K562 (cell line): ENCODE data around the gene MRPL41. TPM values are rescaled to one million over a fixed set of nuclear protein-coding genes. Genes with fewer than 3 reads are reported as not detected.
A peak's percentile ranks its signal among the peaks of the same experiment; 100 is the strongest.

Experiments used
- BRD9 ChIP-seq: fragments of 450-650 bp; IDR thresholded peaks from 2 replicates; pipeline ENCODE4 v1.6.1; 2018; ENCODE audit warnings: low read depth; ENCODE audit not compliant: partially characterized antibody
- CBX3 ChIP-seq, 2 experiments: IDR thresholded peaks; 1 replicate in 1 of 2; 2 replicates in 1 of 2; pipeline ENCODE4 v1.6.1; 2012; ENCODE audit warnings: inconsistent platforms in 2 of 2, low read length in 2 of 2, borderline replicate concordance in 1 of 2, control low read depth in 1 of 2
- CC2D1A ChIP-seq: fragments of 450-650 bp; IDR thresholded peaks from 2 replicates; pipeline ENCODE4 v1.6.1; 2017; ENCODE audit warnings: mild to moderate bottlenecking
- KLF16 ChIP-seq: IDR thresholded peaks from 2 replicates; pipeline ENCODE4 v1.6.1; 2016; ENCODE audit warnings: antibody characterized with exemption
- MCM2 ChIP-seq: fragments of 450-650 bp; IDR thresholded peaks from 2 replicates; pipeline ENCODE4 v1.6.1; 2017; ENCODE audit warnings: low read depth, mild to moderate bottlenecking
- NR1H2 ChIP-seq: sonication (generic); formaldehyde crosslinking; IDR thresholded peaks from 2 replicates; pipeline ENCODE4 v1.4.0; 2020; ENCODE audit warnings: mild to moderate bottlenecking, missing genetic modification reagents
- NR2C1 ChIP-seq, 2 experiments: fragments of 450-650 bp; IDR thresholded peaks; 2 replicates each; pipeline ENCODE4 v1.6.1; 2017; ENCODE audit warnings: mild to moderate bottlenecking in 2 of 2, antibody characterized with exemption in 1 of 2, inconsistent platforms in 1 of 2, missing compliant biosample characterization in 1 of 2, missing genetic modification characterization in 1 of 2
- RAD51 ChIP-seq: fragments of 450-650 bp; IDR thresholded peaks from 2 replicates; pipeline ENCODE4 v1.7.1; 2016; ENCODE audit warnings: low read depth, mild to moderate bottlenecking, borderline replicate concordance
- TAF7 ChIP-seq: fragments of 450-650 bp; IDR thresholded peaks from 2 replicates; pipeline ENCODE4 v1.6.1; 2016; ENCODE audit warnings: missing genetic modification characterization, missing compliant biosample characterization
- TSC22D4 ChIP-seq: fragments of 450-650 bp; IDR thresholded peaks from 2 replicates; pipeline ENCODE4 v1.6.1; 2016; ENCODE audit warnings: missing genetic modification characterization, missing biosample characterization, control low read depth
- ZFX ChIP-seq: sonication (generic); formaldehyde crosslinking; IDR thresholded peaks from 2 replicates; pipeline ENCODE4 v1.8.0; 2022; ENCODE audit warnings: mild to moderate bottlenecking, missing genetic modification reagents, moderate library complexity
- ZNF12 ChIP-seq: sonication (generic); formaldehyde crosslinking; IDR thresholded peaks from 2 replicates; pipeline ENCODE4 v1.4.0; 2020; ENCODE audit warnings: mild to moderate bottlenecking, missing genetic modification reagents
- ZNF347 ChIP-seq: fragments of 450-650 bp; formaldehyde crosslinking; IDR thresholded peaks from 2 replicates; pipeline ENCODE4 v1.4.0; 2020; ENCODE audit warnings: low read depth, mild to moderate bottlenecking, moderate library complexity
- polyA plus RNA-seq, 8 experiments: library from polyadenylated mRNA; depleted of rRNA in 4 of 8; stranded (reverse) in 5 of 8; unstranded in 3 of 8; fragments of >200 nt; fragmentation: Nextera tagmentation in 2 of 8; fragmentation: Illumina TruSeq in 1 of 8; extraction: Ambion mirVana in 2 of 8; extraction: Trizol in 1 of 8; gene quantifications; 2 replicates each; pipeline versions ENCODE4 v1.2.1 to v1.2.3, GENCODE V29; 2011 to 2014; ENCODE audit warnings: inconsistent platforms in 1 of 8, missing spikeins in 1 of 8
- total RNA-seq, 7 experiments: library from RNA; depleted of rRNA in 6 of 7; stranded (reverse); fragments of >200 nt in 6 of 7; fragmentation: Illumina TruSeq in 2 of 7; extraction: Trizol in 2 of 7; gene quantifications; 2 replicates each; pipeline versions ENCODE4 v1.2.1 to v1.2.3, GENCODE V29; 2011 to 2021; ENCODE audit warnings: low replicate concordance in 1 of 7
- TF ChIP-seq, protein P1 (sequence below): fragments of 450-650 bp; formaldehyde crosslinking; IDR thresholded peaks from 2 replicates; pipeline ENCODE4 v1.4.0; 2020; ENCODE audit warnings: mild to moderate bottlenecking, mixed read lengths
- TF ChIP-seq, protein P2 (sequence below): sonication (generic); formaldehyde crosslinking; IDR thresholded peaks from 2 replicates; pipeline ENCODE4 v1.8.0; 2022; ENCODE audit warnings: mild to moderate bottlenecking, missing genetic modification reagents, borderline replicate concordance
- TF ChIP-seq, protein P3 (sequence below), 2 experiments: fragments of 450-650 bp; conservative IDR thresholded peaks; 2 replicates each; pipeline ENCODE4 v1.6.1; 2017; ENCODE audit warnings: mild to moderate bottlenecking in 2 of 2, moderate library complexity in 2 of 2
- TF ChIP-seq, protein P4 (sequence below): fragments of 450-650 bp; IDR thresholded peaks from 2 replicates; pipeline ENCODE4 v1.6.1; 2016

Gene MRPL41
- total and polyA plus RNA-seq, 9 of the 15 experiments (the other 6 are each of a cell fraction or from before 2014, with no cell fraction given): 2.6 to 259 (median 21.6) TPM

DNA sequence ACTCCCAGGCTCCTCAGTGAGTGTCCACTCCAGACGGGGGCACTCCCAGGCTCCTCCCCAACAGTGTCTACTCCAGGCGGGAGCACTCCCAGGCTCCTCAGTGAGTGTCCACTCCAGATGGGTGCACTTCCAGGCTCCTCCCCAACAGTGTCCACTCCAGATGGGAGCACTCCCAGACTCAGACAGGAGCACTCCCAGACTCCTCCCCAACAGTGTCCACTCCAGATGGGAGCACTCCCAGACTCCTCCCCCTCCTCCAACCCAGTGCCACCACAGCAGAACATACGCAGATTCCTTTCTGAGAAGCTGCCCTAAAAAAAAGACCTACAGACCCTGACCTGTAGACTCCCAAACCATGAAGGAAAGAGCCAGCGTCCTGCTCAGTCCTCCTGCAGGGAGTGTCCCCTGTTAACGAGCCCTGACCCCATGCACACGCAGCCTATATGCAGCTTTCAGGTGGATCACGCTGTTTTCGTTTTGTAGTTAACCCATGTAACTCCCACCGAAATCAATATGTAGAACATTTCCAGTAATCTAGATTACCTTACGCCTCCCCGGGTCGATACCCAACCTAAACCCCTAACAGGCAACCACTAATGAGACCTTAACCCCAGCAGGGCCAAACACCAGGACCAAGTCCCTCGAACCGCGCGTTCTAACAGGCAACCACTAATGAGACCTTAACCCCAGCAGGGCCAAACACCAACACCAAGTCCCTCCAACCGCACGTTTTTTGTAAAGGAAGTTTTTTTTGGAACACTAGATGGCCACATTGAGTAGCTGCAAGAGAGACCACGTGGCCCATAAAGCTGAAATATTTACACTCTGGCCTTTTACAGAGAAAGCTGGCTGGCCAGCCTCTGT lies 17.2 kb upstream of the MRPL41 start (continued):
- TF ChIP-seq, protein P1, sequence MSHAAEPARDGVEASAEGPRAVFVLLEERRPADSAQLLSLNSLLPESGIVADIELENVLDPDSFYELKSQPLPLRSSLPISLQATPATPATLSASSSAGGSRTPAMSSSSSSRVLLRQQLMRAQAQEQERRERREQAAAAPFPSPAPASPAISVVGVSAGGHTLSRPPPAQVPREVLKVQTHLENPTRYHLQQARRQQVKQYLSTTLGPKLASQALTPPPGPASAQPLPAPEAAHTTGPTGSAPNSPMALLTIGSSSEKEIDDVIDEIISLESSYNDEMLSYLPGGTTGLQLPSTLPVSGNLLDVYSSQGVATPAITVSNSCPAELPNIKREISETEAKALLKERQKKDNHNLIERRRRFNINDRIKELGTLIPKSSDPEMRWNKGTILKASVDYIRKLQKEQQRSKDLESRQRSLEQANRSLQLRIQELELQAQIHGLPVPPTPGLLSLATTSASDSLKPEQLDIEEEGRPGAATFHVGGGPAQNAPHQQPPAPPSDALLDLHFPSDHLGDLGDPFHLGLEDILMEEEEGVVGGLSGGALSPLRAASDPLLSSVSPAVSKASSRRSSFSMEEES (CRISPR knock-in tag): peak; percentile 7; the same call in 1 of the 2 replicates
- TF ChIP-seq, protein P2, sequence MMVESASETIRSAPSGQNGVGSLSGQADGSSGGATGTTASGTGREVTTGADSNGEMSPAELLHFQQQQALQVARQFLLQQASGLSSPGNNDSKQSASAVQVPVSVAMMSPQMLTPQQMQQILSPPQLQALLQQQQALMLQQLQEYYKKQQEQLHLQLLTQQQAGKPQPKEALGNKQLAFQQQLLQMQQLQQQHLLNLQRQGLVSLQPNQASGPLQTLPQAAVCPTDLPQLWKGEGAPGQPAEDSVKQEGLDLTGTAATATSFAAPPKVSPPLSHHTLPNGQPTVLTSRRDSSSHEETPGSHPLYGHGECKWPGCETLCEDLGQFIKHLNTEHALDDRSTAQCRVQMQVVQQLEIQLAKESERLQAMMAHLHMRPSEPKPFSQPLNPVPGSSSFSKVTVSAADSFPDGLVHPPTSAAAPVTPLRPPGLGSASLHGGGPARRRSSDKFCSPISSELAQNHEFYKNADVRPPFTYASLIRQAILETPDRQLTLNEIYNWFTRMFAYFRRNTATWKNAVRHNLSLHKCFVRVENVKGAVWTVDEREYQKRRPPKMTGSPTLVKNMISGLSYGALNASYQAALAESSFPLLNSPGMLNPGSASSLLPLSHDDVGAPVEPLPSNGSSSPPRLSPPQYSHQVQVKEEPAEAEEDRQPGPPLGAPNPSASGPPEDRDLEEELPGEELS: 0 out of 2 replicates have a peak, but pooled peaks have one; percentile 20
- no peak for TF ChIP-seq TSC22D4 (tag)
- TF ChIP-seq NR2C1 (IDR thresholded peaks at IDR 0.05): no peak
- no peak for TF ChIP-seq NR2C1 (tag; IDR thresholded peaks at IDR 0.05)
- TF ChIP-seq BRD9: no peak
- TF ChIP-seq CC2D1A: no peak
- peak in 1 of 2 experiments; percentile 16; a peak in 1 of 3 replicates for TF ChIP-seq CBX3 (IDR thresholded peaks at IDR 0.05; ENCODE audit: borderline replicate concordance in 1 of 2, low read length in 2 of 2)
- TF ChIP-seq NR1H2 (CRISPR knock-in tag): no peak
- peak; percentile 71; the same call in 1 of the 2 replicates for TF ChIP-seq MCM2
- TF ChIP-seq RAD51: peak; percentile 92
- TF ChIP-seq, protein P3, sequence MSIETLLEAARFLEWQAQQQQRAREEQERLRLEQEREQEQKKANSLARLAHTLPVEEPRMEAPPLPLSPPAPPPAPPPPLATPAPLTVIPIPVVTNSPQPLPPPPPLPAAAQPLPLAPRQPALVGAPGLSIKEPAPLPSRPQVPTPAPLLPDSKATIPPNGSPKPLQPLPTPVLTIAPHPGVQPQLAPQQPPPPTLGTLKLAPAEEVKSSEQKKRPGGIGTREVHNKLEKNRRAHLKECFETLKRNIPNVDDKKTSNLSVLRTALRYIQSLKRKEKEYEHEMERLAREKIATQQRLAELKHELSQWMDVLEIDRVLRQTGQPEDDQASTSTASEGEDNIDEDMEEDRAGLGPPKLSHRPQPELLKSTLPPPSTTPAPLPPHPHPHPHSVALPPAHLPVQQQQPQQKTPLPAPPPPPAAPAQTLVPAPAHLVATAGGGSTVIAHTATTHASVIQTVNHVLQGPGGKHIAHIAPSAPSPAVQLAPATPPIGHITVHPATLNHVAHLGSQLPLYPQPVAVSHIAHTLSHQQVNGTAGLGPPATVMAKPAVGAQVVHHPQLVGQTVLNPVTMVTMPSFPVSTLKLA (conservative IDR thresholded peaks at IDR 0.05): peak; percentile 97
- no peak for TF ChIP-seq ZNF12
- TF ChIP-seq KLF16: peak; percentile 55; the same call in 1 of the 2 replicates
- TF ChIP-seq, protein P4, sequence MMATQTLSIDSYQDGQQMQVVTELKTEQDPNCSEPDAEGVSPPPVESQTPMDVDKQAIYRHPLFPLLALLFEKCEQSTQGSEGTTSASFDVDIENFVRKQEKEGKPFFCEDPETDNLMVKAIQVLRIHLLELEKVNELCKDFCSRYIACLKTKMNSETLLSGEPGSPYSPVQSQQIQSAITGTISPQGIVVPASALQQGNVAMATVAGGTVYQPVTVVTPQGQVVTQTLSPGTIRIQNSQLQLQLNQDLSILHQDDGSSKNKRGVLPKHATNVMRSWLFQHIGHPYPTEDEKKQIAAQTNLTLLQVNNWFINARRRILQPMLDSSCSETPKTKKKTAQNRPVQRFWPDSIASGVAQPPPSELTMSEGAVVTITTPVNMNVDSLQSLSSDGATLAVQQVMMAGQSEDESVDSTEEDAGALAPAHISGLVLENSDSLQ: 0 out of 2 replicates have a peak, but pooled peaks have one; percentile 27
- TF ChIP-seq ZFX: peak; percentile 43; the same call in 1 of the 2 replicates
- TF ChIP-seq TAF7 (tag): no peak
- TF ChIP-seq ZNF347 (CRISPR knock-in tag): no peak
